SK-N-SH treated with all-trans-retinoic acid at 6 μM for 48 hours (cell line): ENCODE measurements around the gene ADAMTS17.

Experiments
- CSRNP3 ChIP-seq: fragments of 250-450 bp; sonication (Bioruptor Pico); IDR thresholded peaks from 2 replicates; pipeline ENCODE4 v1.5.1; 2021; ENCODE audit warnings: mild to moderate bottlenecking, moderate library complexity
- OSR1 ChIP-seq: fragments of 250-450 bp; sonication (Bioruptor Pico); IDR thresholded peaks from 2 replicates; pipeline ENCODE4 v1.8.0; 2022; ENCODE audit warnings: moderate library complexity, mild to moderate bottlenecking, inconsistent platforms
- PATZ1 ChIP-seq: fragments of 250-450 bp; sonication (Bioruptor Pico); IDR thresholded peaks from 2 replicates; pipeline ENCODE4 v1.8.0; 2020; ENCODE audit warnings: mild to moderate bottlenecking, moderate library complexity, borderline replicate concordance
- ZNF565 ChIP-seq: fragments of 450-650 bp; formaldehyde crosslinking; conservative IDR thresholded peaks from 2 replicates; pipeline ENCODE4 v1.5.0; 2020; ENCODE audit warnings: low read depth, mild to moderate bottlenecking, moderate library complexity

GRCh38 chr15:99953886-99954285 is 387.9 kb downstream of the ADAMTS17 start:
- TF ChIP-seq PATZ1 (no peak), ZNF565 (CRISPR knock-in tag) (no peak), OSR1 (no peak), CSRNP3 (CRISPR knock-in tag) (no peak)
